ENCODE results near the gene DBX2.
"Not testable (repeated sequence)": the region's sequence is repeated elsewhere in the genome, so short reads cannot be mapped to it uniquely, and the experiment has no call there.

Gene DBX2

DNA sequence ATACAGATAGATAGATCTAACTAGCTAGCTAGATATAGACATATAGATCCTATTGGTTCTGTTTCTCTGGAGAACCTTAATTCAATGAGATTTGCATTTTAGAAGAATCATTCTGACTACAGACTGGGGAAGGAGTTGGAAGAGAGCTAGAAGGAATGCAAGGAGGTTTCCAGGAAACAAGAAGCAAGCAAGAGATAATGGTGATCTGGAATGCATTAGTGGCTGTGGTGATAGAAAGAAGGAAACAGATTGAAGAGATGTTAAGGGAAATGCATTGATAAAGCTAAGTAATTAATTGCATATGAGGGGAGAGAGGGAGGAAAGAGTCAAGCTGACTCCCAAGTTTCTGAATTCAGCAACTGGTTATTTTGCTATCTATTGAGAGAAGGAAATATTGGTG lies 42.7 kb downstream of the DBX2 start:
- DNase-seq = no peak

GRCh38 chr12:44999355-44999754 lies 51.5 kb downstream of the DBX2 start:
- DNase-seq = no peak

DNA sequence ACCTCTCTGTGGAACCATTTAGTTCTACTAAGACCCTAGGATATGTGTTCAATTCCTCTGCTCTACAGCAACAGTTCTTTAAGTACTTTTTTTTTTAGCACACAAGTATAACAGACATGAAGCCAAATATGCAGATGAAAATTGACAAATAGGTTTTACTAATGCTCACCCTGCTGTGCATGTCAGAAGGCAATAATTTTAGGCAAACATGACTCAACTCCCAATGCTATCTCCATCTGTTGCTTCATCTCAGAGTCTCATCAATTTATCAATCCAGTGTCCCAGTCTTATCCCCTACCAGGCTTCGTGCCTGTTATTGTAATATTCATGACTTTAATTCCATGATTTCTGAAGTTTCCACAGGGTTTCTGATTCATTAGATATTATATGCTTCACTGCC lies 57.7 kb downstream of the DBX2 start:
- no peak for DNase-seq

DNA sequence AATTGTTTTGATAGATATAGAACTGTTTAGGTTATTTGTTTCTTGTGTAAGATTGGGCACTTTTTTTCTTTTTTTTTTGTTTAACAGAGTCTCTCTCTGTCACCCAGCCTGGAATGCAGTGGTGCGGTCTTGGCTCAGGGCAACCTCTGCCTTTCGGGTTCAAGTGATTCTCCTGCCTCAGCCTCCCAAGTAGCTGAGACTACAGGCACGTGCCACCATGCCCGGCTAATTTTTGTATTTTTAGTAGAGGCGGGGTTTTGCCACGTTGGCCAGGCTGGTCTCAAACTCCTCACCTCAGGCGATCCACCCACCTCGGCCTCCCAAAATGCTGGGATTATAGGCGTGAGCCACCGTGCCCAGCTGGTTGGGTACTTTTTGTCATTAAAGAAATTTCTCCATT lies 66.0 kb downstream of the DBX2 start:
- not testable (repeated sequence) for DNase-seq

DNA sequence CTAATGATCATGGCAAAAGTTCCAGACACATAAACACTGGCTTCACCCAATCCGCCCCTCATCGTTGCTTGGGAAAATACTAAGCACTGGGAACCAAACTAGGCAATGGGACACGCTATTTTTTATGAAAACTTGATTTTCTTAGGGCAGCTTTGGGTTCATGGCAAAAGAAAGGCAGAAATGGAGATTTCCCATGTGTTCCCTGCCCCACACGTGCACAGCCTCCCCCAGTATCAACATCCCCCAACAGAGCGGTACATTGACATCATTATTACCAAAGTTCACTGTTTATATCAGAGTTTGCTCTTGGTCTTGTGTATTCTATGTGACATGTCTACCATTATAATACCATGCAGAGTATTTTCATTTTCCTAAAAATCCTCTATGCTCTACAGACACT lies 71.0 kb downstream of the DBX2 start:
- no peak for DNase-seq

- DNase-seq = no peak
Observed at GRCh38 chr12:44976246-44976645, 74.7 kb downstream of the DBX2 start.

DNA sequence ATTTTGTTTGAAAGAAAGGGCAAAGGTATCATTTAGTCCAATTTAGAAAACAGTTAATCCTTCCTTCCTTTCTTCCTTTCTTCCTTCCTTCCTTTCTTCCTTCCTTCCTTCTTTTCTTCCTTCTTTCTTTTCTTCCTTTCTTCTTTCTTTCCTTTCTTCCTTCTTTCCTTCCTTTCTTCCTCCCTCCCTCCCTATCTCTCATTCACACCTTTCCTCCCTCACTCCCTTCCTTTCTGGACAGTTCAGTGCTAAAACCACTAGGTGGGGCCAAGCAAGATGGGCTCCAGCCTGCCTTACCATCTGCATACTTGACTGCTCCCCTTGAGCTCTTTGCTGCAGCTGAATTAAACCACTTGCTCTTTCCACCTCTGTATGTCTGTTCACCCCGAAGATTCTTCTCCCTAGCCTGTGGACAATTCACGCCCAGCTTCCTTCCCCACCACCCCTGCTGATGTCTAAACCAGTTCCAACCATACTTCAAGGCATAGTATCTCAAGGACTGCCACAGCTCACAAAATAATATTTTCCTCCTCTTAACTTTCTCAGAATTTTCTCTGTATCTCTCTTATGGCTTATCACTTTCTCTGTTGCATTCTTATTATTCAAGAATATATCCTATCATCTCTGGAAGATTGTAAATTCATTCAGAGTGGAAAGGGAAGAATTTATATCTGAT lies 78.0 kb downstream of the DBX2 start:
- peak; percentile 73 for DNase-seq

DNA sequence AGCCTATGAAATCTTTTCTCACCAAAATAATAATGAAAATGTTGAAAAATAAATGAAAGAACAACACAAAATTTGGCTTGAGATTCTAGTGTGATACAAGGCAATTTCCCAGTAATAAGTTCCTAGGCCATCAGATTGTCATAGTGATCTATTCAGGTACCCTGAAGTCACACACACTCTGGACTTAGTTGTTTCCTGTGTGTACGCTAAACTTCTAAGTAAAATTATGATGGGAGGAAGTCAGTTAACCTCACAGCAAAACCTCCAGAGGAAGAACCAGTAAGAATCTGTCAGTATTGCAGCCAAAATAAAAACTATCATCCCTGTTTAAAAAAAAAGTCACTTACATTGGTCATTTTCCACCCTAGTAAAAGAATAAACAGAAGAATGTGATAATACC lies 81.9 kb downstream of the DBX2 start:
- no peak for DNase-seq

All from OCI-M1 (cell line).